IPS-20b (cell line): Measurements from ENCODE around the gene BEAN1.

Experiments used
- H3K27ac ChIP-seq: one replicate; pipeline ENCODE4 v1.5.1; 2013; ENCODE audit warnings: low read length
- H3K27me3 ChIP-seq: 2 replicates; pipeline ENCODE4 v1.6.1; 2013; ENCODE audit warnings: mild to moderate bottlenecking, low read length, inconsistent platforms; ENCODE audit not compliant: insufficient read depth
- H3K36me3 ChIP-seq: 2 replicates; pipeline ENCODE4 v1.6.1; 2013; ENCODE audit warnings: low read depth, mild to moderate bottlenecking, inconsistent platforms, low read length, moderate library complexity; ENCODE audit not compliant: insufficient read depth
- H3K4me1 ChIP-seq: 2 replicates; pipeline ENCODE4 v1.6.1; 2013; ENCODE audit warnings: mild to moderate bottlenecking, control low read depth, inconsistent platforms, low read length, moderate library complexity; ENCODE audit not compliant: insufficient read depth
- H3K4me3 ChIP-seq: 2 replicates; pipeline ENCODE4 v1.5.1; 2013; ENCODE audit warnings: mild to moderate bottlenecking, low read length, inconsistent platforms
- H3K9ac ChIP-seq: 2 replicates; pipeline ENCODE4 v1.6.1; 2013; ENCODE audit warnings: low read depth, mild to moderate bottlenecking, inconsistent platforms, low read length, moderate library complexity
- H3K9me3 ChIP-seq: 2 replicates; pipeline ENCODE4 v1.6.1; 2013; ENCODE audit warnings: mild to moderate bottlenecking, low read depth, low read length, inconsistent platforms; ENCODE audit not compliant: insufficient read depth

Gene BEAN1

DNA sequence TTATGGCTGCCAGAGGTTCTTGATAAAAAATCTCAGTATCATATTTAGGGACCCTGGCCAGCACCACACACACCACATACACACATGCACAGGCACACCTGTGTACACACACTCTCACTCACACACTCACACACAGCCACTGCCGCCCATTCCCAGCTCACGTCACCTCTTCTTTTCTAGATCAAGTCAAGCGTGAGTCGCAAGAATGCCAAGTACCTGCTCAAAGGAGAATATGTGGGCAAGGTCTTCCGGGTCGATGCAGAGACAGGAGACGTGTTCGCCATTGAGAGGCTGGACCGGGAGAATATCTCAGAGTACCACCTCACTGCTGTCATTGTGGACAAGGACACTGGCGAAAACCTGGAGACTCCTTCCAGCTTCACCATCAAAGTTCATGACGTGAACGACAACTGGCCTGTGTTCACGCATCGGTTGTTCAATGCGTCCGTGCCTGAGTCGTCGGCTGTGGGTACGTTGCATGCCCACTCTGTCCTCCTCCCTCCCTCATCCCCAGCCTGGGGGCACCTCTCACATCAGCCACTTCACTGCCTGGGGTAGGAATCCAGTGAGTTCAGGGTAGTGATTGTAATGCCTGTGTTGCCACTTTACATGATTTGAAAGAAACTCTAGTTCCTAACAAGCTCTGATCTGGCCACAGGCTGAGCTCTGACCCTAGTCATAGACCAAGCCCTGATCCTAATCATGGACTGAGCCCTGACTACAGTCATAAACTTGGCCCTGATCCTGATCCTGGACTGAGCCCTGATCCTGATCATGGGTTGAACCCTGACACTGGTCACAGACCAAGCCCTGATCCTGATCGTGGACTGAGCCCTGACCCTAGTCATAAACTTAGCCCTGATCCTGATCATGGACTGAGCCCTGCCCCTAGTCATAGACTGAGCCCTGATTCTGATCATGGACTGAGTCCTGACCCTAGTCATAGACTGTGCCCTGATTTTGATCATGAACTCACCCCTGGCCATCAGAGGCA is 40.2 kb upstream of the BEAN1 start:
- H3K9me3 ChIP-seq: no peaks in the 10 kb centered on the region
- H3K4me1 ChIP-seq: peaks cover 7% of the 10 kb centered on the region; the same call in 1 of the 2 replicates
- H3K36me3 ChIP-seq: no peaks in the 10 kb centered on the region
- H3K4me3 ChIP-seq: no peak overlapping the region
- H3K27ac ChIP-seq: no peak overlapping the region
- no peak overlapping the region for H3K9ac ChIP-seq
- H3K27me3 ChIP-seq: no peaks in the 10 kb centered on the region

DNA sequence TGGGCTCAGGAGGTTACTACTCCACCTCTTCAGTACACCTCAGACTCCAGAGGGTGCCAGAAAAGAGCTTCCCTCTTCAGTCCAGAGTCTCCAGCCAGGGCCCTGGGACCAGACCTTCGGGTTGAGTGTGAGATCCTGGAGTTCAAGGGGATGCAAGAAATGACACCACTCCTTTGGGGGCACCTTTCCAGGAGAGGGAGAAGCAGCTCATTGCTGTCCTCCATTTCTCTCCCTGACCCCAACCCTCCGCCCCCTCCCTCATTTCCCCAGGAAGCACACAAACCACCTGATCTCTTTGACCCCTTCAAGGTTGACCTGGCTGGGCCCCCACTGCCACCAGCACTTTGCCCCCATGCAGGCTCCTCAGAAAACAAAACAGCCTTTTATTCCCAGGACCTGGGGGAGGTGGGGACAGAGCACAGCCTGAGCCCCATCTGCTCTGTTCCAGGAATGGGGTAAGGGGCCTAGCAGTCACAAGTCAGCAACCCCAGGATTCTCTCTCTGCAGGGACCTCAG is 39.2 kb upstream of the BEAN1 start:
- no peaks in the 10 kb centered on the region for H3K27me3 ChIP-seq
- no peaks in the 10 kb centered on the region for H3K9me3 ChIP-seq
- H3K36me3 ChIP-seq: no peaks in the 10 kb centered on the region
- H3K27ac ChIP-seq: no peak overlapping the region
- peaks cover 3% of the 10 kb centered on the region; the same call in 1 of the 2 replicates for H3K4me1 ChIP-seq
- H3K9ac ChIP-seq: no peak overlapping the region
- no peak overlapping the region for H3K4me3 ChIP-seq

DNA sequence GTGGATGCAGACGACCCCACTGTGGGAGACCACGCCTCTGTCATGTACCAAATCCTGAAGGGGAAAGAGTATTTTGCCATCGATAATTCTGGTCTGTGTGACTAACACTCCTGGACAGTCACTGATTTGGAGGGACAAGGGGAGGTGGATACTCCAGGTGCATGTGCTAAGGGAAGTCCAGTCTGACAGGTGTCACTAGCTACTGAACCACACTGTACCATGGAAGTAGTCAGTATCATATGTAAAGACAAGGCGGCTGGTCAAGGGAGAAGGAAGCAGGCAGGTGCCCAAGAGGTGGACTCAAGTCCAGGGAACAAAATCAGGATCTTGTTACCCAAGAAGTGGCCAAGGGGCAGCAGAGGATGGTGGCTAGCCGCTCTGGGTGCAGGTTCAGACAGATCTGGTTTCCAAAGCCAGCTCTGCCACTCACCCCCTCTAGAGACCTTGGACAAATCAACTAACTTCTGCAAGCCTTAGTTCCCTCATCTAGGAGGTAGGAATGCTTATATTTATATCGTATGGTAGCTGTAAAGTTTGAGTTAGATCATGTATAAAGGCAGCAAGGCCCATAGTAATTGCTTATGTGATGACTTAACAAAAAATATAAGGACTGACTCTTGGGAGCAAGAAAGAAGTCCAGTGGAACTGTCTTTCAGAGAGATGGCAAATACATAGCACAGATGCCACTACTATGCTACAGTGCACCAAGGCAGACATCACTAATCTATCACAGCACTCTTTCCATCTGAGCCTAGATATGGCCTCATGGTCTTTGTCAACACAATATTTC is 38.5 kb upstream of the BEAN1 start:
- H3K9ac ChIP-seq: no peak overlapping the region
- no peaks in the 10 kb centered on the region for H3K9me3 ChIP-seq
- no peaks in the 10 kb centered on the region for H3K27me3 ChIP-seq
- no peaks in the 10 kb centered on the region for H3K36me3 ChIP-seq
- no peak overlapping the region for H3K27ac ChIP-seq
- H3K4me3 ChIP-seq: no peak overlapping the region
- no peaks in the 10 kb centered on the region for H3K4me1 ChIP-seq

- Histone ChIP-seq H3K4me1 (no peaks in the 10 kb centered on the region), H3K27me3 (no peaks in the 10 kb centered on the region), H3K4me3 (no peak overlapping the region), H3K27ac (no peak overlapping the region), H3K9me3 (no peaks in the 10 kb centered on the region), H3K9ac (no peak overlapping the region), H3K36me3 (no peaks in the 10 kb centered on the region)
These were observed 37.6 kb upstream of the BEAN1 start for GRCh38 chr16:66389256-66390176.

DNA sequence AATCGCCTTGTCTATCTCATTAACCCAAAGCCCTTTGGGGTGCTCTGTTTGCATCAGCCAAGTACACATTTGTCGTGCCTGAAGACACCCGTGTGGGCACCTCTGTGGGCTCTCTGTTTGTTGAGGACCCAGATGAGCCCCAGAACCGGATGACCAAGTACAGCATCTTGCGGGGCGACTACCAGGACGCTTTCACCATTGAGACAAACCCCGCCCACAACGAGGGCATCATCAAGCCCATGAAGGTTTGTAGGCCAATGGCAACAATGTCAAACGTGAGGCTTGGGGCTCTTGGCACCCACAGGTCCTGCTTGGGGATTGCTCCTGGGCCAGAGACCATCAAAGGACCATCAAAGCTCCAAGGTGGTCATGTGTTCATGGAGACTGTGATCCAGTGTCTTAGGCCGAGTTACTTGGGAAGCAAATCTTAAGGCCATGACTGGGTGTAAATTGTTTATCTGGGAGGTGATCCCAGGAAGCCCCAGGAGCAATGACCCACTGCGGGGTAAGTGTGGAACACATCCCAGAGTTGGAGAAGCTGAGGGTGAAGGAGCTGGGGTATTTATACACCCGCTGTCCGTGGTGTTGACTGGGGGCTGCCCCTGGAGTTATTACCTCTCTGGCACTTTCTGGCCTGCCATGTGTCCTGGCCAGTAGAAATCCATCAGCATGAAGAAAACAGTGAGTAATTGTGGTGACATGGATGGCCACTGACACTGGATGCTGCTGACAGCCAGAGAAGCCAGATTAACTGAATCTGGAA is 36.6 kb upstream of the BEAN1 start:
- Histone ChIP-seq H3K9ac (no peak overlapping the region), H3K27ac (no peak overlapping the region), H3K4me1 (no peaks in the 10 kb centered on the region), H3K27me3 (no peaks in the 10 kb centered on the region), H3K4me3 (no peak overlapping the region), H3K36me3 (no peaks in the 10 kb centered on the region), H3K9me3 (no peaks in the 10 kb centered on the region)

GRCh38 chr16:66391726-66392670 is 35.1 kb upstream of the BEAN1 start:
- no peaks in the 10 kb centered on the region for H3K36me3 ChIP-seq
- H3K9me3 ChIP-seq: no peaks in the 10 kb centered on the region
- H3K4me3 ChIP-seq: no peak overlapping the region
- H3K9ac ChIP-seq: no peak overlapping the region
- no peak overlapping the region for H3K27ac ChIP-seq
- H3K27me3 ChIP-seq: no peaks in the 10 kb centered on the region
- no peaks in the 10 kb centered on the region for H3K4me1 ChIP-seq

- H3K4me3 ChIP-seq: no peak overlapping the region
- no peaks in the 10 kb centered on the region for H3K27me3 ChIP-seq
- no peaks in the 10 kb centered on the region for H3K9me3 ChIP-seq
- H3K27ac ChIP-seq: no peak overlapping the region
- H3K4me1 ChIP-seq: no peaks in the 10 kb centered on the region; the same call in 1 of the 2 replicates
- no peaks in the 10 kb centered on the region for H3K36me3 ChIP-seq
- H3K9ac ChIP-seq: no peak overlapping the region
These were observed 31.1 kb upstream of the BEAN1 start for GRCh38 chr16:66395806-66396555.

- Histone ChIP-seq H3K9me3 (no peaks in the 10 kb centered on the region), H3K4me3 (no peak overlapping the region), H3K27me3 (no peaks in the 10 kb centered on the region), H3K27ac (no peak overlapping the region), H3K4me1 (no peaks in the 10 kb centered on the region; the same call in 1 of the 2 replicates), H3K36me3 (no peaks in the 10 kb centered on the region), H3K9ac (no peak overlapping the region)
These were observed 29.2 kb upstream of the BEAN1 start for GRCh38 chr16:66397736-66398433.

DNA sequence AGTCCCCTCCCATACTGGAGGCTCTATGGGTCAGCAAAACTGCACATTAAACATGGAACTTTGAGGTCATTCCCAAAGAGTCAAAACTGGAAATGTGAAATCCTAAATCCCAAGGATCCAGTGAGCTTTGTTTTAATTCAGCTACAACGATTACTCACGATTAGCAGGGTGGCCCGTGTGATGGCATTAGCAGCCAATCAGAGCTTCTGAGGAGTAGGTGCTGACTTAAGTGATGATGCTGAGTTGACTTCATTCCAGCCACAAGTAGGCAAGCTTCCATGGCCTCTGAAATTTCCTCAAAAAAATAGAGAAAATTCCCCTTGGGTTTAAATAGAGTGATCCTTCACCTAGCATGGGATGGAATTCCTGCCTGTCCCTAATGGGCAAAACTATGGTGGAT is 28.1 kb upstream of the BEAN1 start:
- no peaks in the 10 kb centered on the region for H3K9me3 ChIP-seq
- H3K4me1 ChIP-seq: no peaks in the 10 kb centered on the region; the same call in 1 of the 2 replicates
- H3K9ac ChIP-seq: no peak overlapping the region
- H3K36me3 ChIP-seq: no peaks in the 10 kb centered on the region
- no peak overlapping the region for H3K27ac ChIP-seq
- H3K27me3 ChIP-seq: no peaks in the 10 kb centered on the region
- no peak overlapping the region for H3K4me3 ChIP-seq
